NCI-H187 treated with DMSO at 0.1 percent for 48 hours (cell line): ENCODE results near the gene TMEM200C.

Experiments
- DNase-seq: peaks from one replicate; lab custom pipeline; 2025; lab: John Stamatoyannopoulos, UW

The TMEM200C gene

DNA sequence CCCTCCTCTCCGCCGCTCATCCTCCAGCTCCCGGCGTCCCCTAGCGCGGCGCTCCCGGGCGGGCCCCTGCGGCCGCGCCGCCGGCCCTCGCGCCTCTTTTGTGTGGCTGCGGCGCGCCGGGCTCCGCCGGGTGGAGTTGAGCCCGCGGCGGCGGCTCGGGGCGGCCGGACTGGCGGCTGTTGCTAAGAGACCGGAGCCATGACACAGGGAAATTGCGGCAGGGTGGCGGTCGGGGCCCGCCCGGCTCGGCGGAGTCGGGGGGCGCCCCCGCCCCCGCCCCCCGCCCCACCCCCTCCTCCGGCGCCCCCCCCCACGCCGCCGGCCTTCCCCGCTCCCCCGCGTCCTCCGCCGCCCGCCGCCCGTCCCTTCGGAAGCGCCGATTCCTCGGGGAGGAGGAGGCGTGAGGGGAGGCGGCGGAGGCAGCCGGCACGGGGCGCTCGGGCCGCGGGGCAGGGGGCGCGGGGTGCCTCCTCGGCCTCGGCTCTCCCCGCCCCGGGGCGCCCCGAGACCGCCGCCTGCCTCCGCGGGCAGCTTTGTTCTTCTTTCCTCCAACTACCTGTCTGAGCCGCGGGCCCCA is at the start of gene TMEM200C:
Gene TMEM200C, minus strand, starts transcription at position 224 of the 577 bp plus-strand sequence. CDS start 3,459 bp downstream, outside the sequence.
- DNase-seq: no peak

- no peak for DNase-seq
Measured at GRCh38 chr18:5944448-5944847, 49.1 kb upstream of the TMEM200C start.

DNA sequence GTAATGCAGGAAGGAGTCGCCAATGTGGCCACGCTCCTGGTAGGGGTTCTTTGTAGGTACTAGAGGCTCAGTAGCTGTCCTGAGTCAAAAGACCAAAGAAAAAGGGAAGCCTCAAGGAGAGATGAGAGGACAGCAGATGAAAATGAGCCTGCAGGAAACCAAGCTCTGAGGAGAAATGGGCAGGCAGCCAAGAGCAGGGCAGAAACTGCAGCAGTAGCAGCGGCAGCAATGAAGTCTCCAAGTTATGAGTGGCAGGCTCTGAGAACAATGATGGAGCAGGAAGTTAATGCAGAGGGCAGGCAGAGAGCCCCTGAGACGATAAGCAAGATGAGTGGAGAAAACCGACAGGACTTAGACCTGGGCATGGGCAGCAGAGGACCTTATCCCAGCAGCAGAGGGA is 48.2 kb upstream of the TMEM200C start:
- DNase-seq: no peak

GRCh38 chr18:5942591-5942990 is 47.3 kb upstream of the TMEM200C start:
- DNase-seq: no peak

- no peak for DNase-seq
Measured at GRCh38 chr18:5941890-5942289, 46.6 kb upstream of the TMEM200C start.

GRCh38 chr18:5939801-5940667 is 44.7 kb upstream of the TMEM200C start:
- DNase-seq: no peak

- no peak for DNase-seq
Measured at GRCh38 chr18:5937795-5938194, 42.5 kb upstream of the TMEM200C start.

GRCh38 chr18:5937121-5937520 is 41.8 kb upstream of the TMEM200C start:
- no peak for DNase-seq

- no peak for DNase-seq
Measured at GRCh38 chr18:5930789-5931188, 35.5 kb upstream of the TMEM200C start.

DNA sequence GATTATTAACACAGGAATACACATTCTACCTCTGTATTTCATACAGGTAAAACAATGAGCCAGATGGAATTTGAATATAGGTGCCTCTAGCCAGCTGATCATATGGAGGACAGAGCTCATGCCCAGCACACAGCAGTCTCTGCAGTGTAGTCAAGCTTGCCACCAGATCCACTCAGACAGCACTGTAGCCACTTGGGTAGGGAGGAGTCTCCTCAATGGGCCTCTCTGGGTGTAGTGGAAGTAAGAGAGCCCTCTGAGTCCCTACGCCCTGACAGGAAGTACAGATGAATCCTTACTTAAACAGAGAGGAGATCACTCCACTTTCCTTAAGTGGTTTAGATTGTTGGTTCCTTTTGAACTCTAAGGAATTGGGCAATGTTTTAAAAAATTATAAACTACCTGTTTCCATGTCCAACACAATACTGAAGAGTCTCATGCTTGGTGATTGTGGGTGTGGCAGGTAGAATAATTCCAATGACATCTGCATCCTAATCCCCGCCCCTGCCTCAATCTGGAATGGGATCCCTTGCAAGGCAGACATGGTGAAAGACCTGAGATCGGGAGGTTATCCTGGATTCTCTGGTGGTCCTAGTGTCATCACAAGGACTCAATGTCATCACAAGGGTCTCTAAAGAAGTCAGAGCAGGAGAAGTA is 23.0 kb upstream of the TMEM200C start:
- peak; percentile 35 for DNase-seq

DNA sequence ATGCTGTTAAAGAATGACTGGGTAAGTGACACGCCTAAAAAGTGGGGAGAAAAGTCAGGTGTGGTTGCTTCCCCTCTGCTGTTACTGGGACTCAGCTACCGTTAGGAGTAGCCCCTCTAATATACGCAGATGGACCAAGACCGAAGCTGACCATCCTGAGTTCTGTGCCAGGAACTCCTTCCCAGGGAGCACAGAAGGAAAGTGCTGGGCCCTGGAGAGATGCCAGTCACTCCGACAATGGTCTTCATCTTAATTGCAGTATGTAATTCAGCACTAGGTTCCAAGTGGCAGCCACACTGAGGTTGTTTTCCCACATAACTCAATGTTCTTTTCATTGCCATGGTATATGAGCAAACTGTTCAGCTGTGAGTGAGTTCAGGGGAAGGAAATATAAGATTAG is 19.6 kb upstream of the TMEM200C start:
- no peak for DNase-seq

GRCh38 chr18:5914016-5914415 is 18.7 kb upstream of the TMEM200C start:
- DNase-seq: no peak

DNA sequence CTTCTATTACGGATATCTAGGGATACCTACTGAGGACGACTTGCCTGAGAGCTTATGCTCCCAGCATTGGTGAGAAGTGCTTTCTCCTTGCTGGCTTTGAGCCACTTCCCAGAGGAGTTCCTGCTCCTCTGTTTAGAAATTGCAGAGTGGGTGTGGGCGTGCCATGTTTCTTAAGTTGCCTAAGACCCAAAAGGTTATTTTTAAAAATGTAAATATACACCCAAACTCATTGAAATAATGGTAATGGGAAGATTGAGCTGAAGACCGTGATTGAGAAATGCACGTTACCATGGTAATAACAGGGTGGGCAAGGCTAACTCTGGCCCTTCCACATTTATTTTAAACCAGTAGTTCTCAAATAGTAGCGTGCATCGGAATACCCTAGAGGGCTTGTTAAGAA is 17.2 kb upstream of the TMEM200C start:
- no peak for DNase-seq

DNA sequence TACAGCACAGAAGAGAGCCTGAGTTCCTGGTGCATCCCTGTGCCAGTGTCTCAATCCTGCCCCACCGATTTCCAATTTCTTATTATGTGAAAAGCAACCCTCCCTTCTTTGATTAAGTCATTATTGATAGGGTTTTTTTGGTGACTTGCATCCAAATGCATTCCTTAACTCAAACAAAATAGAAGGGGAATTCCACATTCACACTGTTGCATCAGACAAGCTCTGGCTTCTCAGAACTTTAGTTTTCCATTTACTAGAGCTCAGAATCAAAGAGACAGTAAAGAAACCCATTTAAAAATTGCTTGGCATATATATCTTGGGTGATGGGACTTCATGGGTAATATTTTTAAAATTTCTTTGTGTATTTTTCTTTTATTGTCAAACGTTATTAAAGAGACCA is 13.8 kb upstream of the TMEM200C start:
- no peak for DNase-seq

DNA sequence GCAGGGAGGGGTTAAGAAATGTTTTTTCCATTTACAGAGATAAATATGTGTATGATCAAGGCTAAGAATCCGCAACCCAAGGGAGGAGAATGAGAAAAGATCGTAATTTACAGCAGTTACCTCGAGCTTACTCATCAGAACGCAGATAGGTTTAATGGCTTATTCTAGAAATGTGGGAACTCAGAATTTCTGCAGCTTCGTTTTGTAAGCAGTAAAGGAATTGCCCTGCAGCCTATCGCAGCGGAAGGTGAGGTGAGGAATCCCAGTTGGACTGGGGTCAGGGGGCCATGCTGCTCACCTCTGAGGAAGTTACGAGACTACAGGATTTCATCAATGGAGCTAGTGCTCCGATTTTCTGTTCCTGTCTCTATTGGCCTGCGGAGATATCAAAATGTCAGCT is 8.1 kb upstream of the TMEM200C start:
- no peak for DNase-seq

- DNase-seq: no peak
Measured at GRCh38 chr18:5900262-5900661, 4.9 kb upstream of the TMEM200C start.

DNA sequence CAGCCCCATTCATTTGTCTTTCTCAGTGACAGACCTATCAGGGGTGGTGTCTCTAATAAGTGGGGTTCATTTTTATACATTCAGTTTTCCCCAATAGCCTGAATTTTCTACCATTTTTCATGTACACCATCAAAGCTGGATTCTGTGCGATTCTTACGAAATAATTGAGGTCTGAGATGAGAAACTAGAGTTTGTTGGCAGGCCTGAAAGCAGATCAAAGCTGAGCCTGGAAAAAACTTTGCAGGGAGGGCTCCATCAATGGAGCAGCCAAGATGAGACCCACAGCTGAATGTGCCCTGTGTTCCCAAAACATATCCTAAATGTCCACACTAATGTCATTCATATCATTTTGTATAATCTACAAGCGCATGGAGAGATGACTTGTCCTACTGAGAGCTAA is 4.5 kb upstream of the TMEM200C start:
- DNase-seq: no peak

GRCh38 chr18:5895876-5896740 is 786 bp upstream of the TMEM200C start:
- no peak for DNase-seq

GRCh38 chr18:5894611-5895298 is 567 bp downstream of the TMEM200C start:
- no peak for DNase-seq

- DNase-seq: no peak
Measured at GRCh38 chr18:5893956-5894610, 1.2 kb downstream of the TMEM200C start.

DNA sequence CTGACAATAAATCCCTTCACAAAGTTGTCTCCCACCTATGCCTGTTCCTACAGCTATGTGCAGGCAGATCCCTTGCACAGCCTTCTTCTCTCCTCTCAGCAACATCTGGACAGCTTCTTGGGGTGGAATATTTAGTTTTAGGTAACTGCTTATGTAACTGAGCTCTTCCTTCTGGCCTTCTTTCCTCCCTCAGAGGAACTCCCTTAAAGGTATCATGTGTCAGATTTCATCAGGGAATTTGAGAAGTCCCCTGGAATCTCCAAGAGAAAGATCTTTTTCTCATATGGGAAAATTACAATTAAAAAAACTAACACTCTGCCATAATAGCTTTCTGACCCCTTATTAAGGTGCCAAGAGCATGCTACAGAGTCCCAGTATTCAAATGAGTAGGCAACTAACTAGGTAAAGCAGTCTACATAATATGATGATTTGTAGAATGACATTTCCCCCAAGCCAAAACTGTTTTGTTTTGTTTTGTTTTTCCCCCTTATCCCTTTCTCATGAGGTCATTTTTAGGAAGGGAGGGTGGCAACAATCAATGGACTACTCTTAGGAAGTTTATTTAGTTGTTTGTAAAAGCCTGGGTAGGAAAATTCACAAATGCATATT is 2.4 kb downstream of the TMEM200C start:
- no peak for DNase-seq
